ENCODE data around the gene PNPO. TPM values are rescaled to one million over a fixed set of nuclear protein-coding genes. Genes with fewer than 3 reads are reported as not detected.

PNPO gene
- total RNA-seq, 2 experiments from 2014 or later: 14.7 to 33.8 TPM

GRCh38 chr17:47961406-47961805, 20.0 kb downstream of the PNPO start:
- H4K20me1 ChIP-seq (ENCODE audit: insufficient read depth, low read length): no peaks in the 10 kb centered on the region
- H3K79me2 ChIP-seq (ENCODE audit: insufficient read depth, low read depth, low read length): no peaks in the 10 kb centered on the region
- CTCF ChIA-PET (ENCODE audit: unreplicated experiment): no interaction called here
- no TSS peak for BruUV-seq (replicated peaks)
- no peak for DNase-seq (ENCODE audit: low spot score)
- no peak for TF ChIP-seq EZH2phosphoT487 (IDR thresholded peaks at IDR 0.05; ENCODE audit: borderline replicate concordance, low read depth, low read length)
- TF ChIP-seq, protein P1, sequence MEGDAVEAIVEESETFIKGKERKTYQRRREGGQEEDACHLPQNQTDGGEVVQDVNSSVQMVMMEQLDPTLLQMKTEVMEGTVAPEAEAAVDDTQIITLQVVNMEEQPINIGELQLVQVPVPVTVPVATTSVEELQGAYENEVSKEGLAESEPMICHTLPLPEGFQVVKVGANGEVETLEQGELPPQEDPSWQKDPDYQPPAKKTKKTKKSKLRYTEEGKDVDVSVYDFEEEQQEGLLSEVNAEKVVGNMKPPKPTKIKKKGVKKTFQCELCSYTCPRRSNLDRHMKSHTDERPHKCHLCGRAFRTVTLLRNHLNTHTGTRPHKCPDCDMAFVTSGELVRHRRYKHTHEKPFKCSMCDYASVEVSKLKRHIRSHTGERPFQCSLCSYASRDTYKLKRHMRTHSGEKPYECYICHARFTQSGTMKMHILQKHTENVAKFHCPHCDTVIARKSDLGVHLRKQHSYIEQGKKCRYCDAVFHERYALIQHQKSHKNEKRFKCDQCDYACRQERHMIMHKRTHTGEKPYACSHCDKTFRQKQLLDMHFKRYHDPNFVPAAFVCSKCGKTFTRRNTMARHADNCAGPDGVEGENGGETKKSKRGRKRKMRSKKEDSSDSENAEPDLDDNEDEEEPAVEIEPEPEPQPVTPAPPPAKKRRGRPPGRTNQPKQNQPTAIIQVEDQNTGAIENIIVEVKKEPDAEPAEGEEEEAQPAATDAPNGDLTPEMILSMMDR (conservative IDR thresholded peaks at IDR 0.05; ENCODE audit: low read length): no peak
- no peak overlapping the region for H2AFZ ChIP-seq (ENCODE audit: low read length)
- no peaks in the 10 kb centered on the region for H3K4me1 ChIP-seq (ENCODE audit: insufficient read depth, low read length, poor library complexity, severe bottlenecking)
- POLR2A ChIA-PET: interaction anchor here (1.2 kb wide), 1 partner anchor 20 kb away, joined by 3 read pairs; the partner anchor contains the start of gene PNPO
- intact Hi-C loops (cut with micrococcal nuclease; ENCODE audit: unreplicated experiment): no loop called here
- H3K4me2 ChIP-seq (ENCODE audit: low read length): no peak overlapping the region
- no peak overlapping the region for H3K4me3 ChIP-seq (ENCODE audit: low read depth, low read length, poor library complexity, severe bottlenecking)
- H3K9me2 ChIP-seq (ENCODE audit: insufficient read depth, low read length): no peaks in the 10 kb centered on the region
- H3K27ac ChIP-seq (ENCODE audit: low read depth, low read length, poor library complexity, severe bottlenecking): no peak overlapping the region
- H3K36me3 ChIP-seq (ENCODE audit: insufficient read depth, low read length): no peaks in the 10 kb centered on the region
- no peaks in the 10 kb centered on the region for H3K9me3 ChIP-seq (ENCODE audit: low read length)

- no TSS peak for BruUV-seq (replicated peaks)
- no peak for DNase-seq (ENCODE audit: low spot score)
- no peaks in the 10 kb centered on the region for H3K9me3 ChIP-seq (ENCODE audit: low read length)
- intact Hi-C loops (cut with micrococcal nuclease; ENCODE audit: unreplicated experiment): no loop called here
- no peaks in the 10 kb centered on the region for H3K4me1 ChIP-seq (ENCODE audit: insufficient read depth, low read length, poor library complexity, severe bottlenecking)
- H3K36me3 ChIP-seq (ENCODE audit: insufficient read depth, low read length): no peaks in the 10 kb centered on the region
- no peak overlapping the region for H3K4me3 ChIP-seq (ENCODE audit: low read depth, low read length, poor library complexity, severe bottlenecking)
- H3K79me2 ChIP-seq (ENCODE audit: insufficient read depth, low read depth, low read length): no peaks in the 10 kb centered on the region
- H4K20me1 ChIP-seq (ENCODE audit: insufficient read depth, low read length): no peaks in the 10 kb centered on the region
- no peaks in the 10 kb centered on the region for H3K9me2 ChIP-seq (ENCODE audit: insufficient read depth, low read length)
- ChIA-PET POLR2A (no interaction called here), CTCF (ENCODE audit: unreplicated experiment) (no interaction called here)
- TF ChIP-seq, protein P1 (conservative IDR thresholded peaks at IDR 0.05; ENCODE audit: low read length): no peak
- TF ChIP-seq EZH2phosphoT487 (IDR thresholded peaks at IDR 0.05; ENCODE audit: borderline replicate concordance, low read depth, low read length): no peak
- no peak overlapping the region for H3K27ac ChIP-seq (ENCODE audit: low read depth, low read length, poor library complexity, severe bottlenecking)
- no peak overlapping the region for H3K4me2 ChIP-seq (ENCODE audit: low read length)
- no peak overlapping the region for H2AFZ ChIP-seq (ENCODE audit: low read length)
Observed at GRCh38 chr17:47962901-47963300, 21.5 kb downstream of the PNPO start.

DNA sequence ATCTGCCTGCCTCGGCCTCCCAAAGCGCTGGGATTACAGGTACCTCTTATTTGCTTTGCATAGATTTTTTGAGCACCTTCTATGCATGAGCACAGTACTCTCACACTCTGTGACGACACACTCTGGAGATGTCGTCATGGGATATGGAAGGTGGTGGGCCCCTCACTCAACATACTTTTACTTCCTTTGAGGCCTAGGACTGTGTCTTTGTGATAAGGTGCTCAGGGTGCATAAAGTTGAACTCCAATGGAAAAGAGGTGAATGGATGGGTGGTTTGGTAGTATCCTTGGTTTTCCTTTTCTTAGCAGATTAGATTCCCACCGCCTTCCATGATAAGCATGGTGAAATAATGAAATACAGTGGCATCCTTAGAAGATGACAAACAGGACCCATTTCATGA, 23.5 kb downstream of the PNPO start:
- H4K20me1 ChIP-seq (ENCODE audit: insufficient read depth, low read length): no peaks in the 10 kb centered on the region
- TF ChIP-seq, protein P1 (conservative IDR thresholded peaks at IDR 0.05; ENCODE audit: low read length): no peak
- no peak for TF ChIP-seq EZH2phosphoT487 (IDR thresholded peaks at IDR 0.05; ENCODE audit: borderline replicate concordance, low read depth, low read length)
- no peaks in the 10 kb centered on the region for H3K79me2 ChIP-seq (ENCODE audit: insufficient read depth, low read depth, low read length)
- H3K4me2 ChIP-seq (ENCODE audit: low read length): no peak overlapping the region
- no peaks in the 10 kb centered on the region for H3K9me3 ChIP-seq (ENCODE audit: low read length)
- BruUV-seq (replicated peaks): no TSS peak
- no peak overlapping the region for H2AFZ ChIP-seq (ENCODE audit: low read length)
- ChIA-PET CTCF (ENCODE audit: unreplicated experiment) (no interaction called here), POLR2A (no interaction called here)
- no peaks in the 10 kb centered on the region for H3K9me2 ChIP-seq (ENCODE audit: insufficient read depth, low read length)
- H3K4me3 ChIP-seq (ENCODE audit: low read depth, low read length, poor library complexity, severe bottlenecking): no peak overlapping the region
- intact Hi-C loops (cut with micrococcal nuclease; ENCODE audit: unreplicated experiment): no loop called here
- no peak overlapping the region for H3K27ac ChIP-seq (ENCODE audit: low read depth, low read length, poor library complexity, severe bottlenecking)
- no peak for DNase-seq (ENCODE audit: low spot score)
- no peaks in the 10 kb centered on the region for H3K4me1 ChIP-seq (ENCODE audit: insufficient read depth, low read length, poor library complexity, severe bottlenecking)
- no peaks in the 10 kb centered on the region for H3K36me3 ChIP-seq (ENCODE audit: insufficient read depth, low read length)

Data from OCI-LY7 (cell line).